ENCODE results near the gene KRT6C.

DNA sequence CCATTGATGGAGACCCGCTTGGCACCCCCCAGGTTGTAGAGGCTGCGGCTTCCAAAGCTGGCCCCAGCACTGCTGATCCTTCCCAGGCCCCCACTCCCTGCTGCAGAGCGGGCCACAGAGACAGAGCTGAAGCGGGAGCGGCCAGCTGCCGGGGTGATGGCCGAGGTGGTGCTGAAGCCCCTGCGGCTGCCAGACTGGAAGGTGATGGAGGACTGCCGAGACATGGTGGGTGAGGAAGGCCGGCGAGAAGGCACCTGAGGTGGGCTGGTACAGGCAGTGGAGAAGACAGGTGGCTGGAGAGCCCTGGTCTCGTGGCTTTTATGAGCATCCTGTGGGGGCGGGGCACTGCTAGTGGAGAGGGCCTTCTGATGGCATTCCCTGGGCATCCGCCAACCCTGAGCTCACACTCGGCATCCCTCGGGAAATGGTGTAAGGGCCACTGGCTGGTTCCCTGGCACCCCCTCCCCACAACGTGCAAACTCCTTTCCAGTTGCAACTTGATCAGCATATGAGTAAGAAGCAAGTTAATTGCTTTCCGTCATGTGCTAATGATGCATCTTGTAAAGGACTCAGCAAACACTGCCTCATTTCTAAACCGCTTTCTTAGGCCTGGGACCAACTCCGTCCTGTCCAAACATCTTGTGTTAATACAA lies 39.4 kb downstream of the KRT6C start, which contains the start of gene KRT75:
- no peak for TF ChIP-seq CTCF (conservative IDR thresholded peaks at IDR 0.05)
- no peak for TF ChIP-seq ZFX (IDR thresholded peaks at IDR 0.05)

Data from C4-2B (cell line).